RPMI8226 (cell line): ENCODE results near the gene OSM.

Source experiments
- DNase-seq: peaks from one replicate; pipeline ENCODE4 v3.0.0-alpha.2; 2015

Gene OSM

DNA sequence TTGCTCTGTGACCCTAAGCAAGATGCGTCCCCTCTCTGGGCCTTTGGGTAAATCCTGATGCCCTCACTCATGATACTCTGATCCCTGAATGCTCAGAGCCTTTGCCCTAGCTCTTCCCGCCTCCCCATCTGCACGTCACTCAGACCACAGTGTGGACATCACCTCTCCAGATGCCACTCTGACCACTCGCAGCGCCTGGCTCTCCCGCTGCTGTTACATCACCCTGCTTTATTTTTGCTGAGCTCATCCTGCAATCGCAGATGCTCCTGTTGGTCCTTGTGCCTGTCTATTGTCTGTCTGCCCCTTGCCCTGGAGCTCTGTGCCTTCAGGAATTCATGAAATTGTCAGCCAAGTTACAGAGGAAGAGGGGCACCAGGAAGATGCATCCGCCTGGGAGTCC is 5.5 kb downstream of the OSM start:
- DNase-seq = no peak

- no peak for DNase-seq
Observed at GRCh38 chr22:30260682-30261081, 6.0 kb downstream of the OSM start.

DNA sequence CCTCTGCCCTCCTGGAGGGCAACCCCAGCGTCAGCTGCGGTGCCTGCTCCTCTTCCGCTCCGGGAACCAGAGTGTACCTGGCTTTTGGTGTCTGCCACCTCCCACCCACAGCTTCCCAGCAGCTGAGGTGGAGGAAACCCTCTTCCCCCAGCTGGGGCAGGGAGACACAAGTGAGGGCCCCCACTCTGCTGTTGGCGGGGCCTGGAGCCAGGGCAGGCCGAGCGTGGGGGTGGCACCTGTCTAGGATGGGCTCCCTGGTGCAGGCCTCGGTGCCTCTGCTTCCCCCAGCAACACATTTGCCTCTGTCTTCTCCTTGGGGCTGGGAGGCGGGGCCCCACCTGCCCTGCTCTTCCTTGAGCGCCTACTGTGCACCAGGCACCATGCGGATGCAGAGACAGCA is 6.4 kb downstream of the OSM start:
- DNase-seq = no peak

DNA sequence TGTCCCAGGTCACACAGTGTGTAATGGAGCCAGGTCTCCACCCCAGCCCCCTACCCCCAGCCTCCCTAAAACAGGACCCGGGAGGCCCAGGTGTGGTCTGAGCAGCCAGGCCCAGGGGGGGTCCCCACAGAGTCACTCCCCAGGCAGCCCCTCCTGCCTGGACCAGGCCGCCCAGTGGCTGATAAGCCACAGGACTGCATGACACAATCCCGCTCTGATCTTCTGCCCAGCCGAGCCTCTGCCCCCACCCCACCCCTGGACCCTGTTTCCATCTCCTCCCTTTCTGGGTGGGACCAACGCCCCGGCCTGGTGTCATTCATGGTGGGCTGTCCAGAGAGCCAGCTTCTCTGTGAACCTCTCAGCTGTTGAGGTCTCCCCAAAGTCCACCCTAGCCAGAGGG is 12.3 kb downstream of the OSM start:
- DNase-seq = no peak

DNA sequence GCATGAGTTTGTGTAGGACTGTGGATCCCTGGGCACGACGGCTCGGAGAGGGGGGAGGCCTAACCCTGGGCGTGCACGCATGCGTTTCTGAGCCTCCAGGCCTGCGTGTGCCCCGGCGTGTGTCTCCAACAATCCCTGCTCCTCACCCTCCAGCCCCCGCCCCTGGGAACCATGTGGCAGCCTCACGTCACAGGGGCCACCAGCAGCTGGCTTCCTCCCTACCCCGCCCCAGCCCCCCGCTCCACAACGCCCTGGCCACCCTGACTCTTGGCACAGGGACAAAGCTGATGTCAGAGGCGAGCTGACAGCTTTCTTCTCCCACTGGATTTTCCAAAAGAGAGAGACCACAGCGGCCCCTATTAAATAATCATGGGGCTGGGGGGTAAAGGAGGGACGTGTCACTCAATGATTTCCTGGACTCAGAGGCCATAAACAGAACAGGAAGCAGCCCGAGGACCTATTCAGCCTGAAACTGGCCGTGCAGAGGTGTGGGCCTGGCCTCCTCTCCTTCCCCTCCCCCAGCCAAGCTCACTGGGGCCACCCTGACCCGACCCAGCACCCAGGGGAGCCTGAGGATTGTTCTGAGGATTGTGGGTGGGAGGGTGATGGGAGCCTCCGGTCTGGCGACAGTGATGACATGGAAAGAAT is 13.3 kb downstream of the OSM start:
- no peak for DNase-seq

DNA sequence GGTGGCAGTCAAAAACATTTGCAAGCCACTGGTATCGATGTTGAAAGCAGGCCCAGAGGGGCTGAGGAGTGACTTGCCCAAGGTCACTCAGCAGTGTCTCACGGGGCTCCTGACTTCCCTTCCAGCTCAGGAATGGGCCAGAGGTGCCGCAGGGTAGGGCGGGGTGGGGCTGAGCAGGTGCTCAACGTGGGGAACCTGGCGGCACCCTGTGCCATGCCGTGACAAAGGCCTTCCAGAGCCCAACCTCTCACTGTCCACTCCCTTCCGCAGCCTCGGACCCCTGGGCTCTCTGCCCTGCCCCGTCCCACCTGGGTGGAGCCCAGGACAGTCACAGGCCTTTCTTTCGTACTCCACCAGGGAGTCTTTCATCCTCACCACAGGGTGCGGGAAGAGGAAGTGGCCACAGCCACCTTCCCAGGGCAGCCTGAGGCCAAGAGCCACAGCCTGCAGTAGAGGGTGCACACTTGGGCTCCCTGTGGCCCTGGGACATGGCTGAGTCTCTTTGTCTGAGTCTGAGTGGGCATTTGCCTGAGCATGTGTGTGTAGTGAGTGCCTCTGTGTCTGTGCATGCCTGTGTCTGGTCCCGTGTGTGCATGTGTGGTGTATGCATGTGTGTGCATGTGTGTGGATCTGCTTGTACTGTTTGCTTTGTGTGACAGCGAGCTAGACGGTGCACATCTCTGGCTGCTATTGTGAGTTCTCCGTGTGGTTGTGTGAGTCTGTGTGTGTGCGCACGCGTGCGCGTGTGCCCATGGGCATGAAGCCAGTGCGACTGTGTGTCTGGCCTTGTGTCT is 14.0 kb downstream of the OSM start:
- no peak for DNase-seq

- DNase-seq = no peak
Observed at GRCh38 chr22:30251711-30252110, 14.9 kb downstream of the OSM start.

DNA sequence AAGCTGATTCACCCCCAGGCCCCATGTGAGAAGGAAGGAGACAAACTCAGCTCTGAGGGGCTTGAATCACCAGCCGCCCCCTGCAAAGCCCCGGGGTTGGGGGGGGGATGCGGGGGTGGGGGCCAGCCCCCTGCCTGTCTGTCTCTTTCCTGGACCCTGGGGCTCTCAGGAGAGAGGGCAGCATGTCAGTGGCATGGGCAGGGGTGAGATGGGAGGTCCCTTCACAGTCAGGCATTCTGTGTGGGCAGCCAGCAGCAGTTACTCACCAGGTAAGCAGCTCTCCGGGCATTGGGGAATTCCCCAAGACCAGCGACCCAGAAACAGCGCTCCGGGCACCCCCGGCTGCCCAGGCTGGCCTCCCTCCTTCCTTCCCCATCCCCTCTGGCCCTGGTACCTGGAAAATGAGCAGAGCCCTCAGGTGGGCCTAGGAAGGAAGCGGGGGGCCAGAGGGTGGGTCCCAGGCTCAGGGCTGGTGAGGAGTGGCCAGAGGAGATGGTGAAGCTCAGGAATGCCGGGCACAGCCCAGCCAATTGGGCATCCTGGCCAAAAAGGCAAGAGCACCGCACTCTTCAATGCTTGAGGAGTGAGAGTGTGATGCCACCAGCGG is 15.9 kb downstream of the OSM start:
- DNase-seq = no peak

- no peak for DNase-seq
Observed at GRCh38 chr22:30250039-30250565, 16.5 kb downstream of the OSM start.

GRCh38 chr22:30249049-30250038 is 17.3 kb downstream of the OSM start:
- no peak for DNase-seq

- DNase-seq = no peak
Observed at GRCh38 chr22:30248484-30248883, 18.2 kb downstream of the OSM start.

DNA sequence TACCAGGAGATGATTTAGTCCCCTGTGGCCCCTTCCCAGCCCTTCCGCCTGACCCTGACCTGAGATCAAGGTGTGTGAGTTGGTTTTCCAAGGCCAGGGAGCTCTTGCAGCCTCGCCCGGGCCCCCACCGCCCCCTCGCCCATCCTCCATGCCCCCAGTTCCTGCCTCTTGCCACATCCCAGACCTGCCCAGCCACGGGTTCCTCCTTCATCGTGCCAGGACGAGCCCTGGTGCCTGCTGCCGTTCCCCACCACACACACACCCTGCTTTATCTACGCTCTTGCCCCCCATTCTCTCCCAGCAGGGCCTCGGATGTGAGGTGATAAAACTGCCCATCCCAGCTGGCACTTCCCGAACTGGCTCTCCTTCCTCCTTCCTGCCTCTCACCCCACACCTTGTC is 18.7 kb downstream of the OSM start:
- DNase-seq = no peak

- DNase-seq = no peak
Observed at GRCh38 chr22:30247561-30247960, 19.1 kb downstream of the OSM start.

DNA sequence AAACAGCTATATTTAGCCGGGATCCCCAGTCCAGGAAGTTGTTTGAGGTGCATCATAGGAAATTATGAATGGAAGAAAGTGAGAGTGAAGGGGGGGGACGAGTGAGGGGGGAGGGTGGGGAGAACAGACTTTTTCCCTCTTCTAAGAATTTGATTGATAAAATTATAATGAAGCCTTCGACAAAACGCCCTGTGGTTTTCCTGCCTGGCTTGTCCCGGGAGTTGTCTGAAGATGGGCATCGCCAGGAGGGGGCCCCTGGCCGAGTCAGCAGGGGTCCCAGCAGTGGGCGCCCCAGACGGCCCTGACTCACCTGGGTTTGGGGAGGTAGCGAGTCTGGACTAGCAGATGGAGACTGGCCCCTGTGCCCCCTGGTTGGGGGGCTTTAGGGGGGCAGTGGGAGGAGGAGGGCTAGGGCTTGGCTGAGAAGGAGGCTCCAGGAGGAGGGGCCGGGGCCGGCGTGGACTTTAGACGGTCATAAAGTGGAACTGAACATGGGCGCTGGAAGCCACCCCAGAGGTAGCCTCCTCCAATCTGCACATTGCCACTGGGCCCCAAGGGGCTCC is 19.8 kb downstream of the OSM start:
- no peak for DNase-seq

GRCh38 chr22:30245985-30246813 is 20.5 kb downstream of the OSM start, which contains the start of gene LIF:
Gene LIF, minus strand, starts transcription at chr22:30246759. Its CDS starts 64 bp downstream, at chr22:30246695.
- DNase-seq = no peak

- no peak for DNase-seq
Observed at GRCh38 chr22:30245181-30245984, 21.3 kb downstream of the OSM start.

- DNase-seq = no peak
Observed at GRCh38 chr22:30244641-30245040, 22.0 kb downstream of the OSM start.

- no peak for DNase-seq
Observed at GRCh38 chr22:30244066-30244465, 22.6 kb downstream of the OSM start.

GRCh38 chr22:30243661-30244060 is 23.0 kb downstream of the OSM start:
- no peak for DNase-seq

DNA sequence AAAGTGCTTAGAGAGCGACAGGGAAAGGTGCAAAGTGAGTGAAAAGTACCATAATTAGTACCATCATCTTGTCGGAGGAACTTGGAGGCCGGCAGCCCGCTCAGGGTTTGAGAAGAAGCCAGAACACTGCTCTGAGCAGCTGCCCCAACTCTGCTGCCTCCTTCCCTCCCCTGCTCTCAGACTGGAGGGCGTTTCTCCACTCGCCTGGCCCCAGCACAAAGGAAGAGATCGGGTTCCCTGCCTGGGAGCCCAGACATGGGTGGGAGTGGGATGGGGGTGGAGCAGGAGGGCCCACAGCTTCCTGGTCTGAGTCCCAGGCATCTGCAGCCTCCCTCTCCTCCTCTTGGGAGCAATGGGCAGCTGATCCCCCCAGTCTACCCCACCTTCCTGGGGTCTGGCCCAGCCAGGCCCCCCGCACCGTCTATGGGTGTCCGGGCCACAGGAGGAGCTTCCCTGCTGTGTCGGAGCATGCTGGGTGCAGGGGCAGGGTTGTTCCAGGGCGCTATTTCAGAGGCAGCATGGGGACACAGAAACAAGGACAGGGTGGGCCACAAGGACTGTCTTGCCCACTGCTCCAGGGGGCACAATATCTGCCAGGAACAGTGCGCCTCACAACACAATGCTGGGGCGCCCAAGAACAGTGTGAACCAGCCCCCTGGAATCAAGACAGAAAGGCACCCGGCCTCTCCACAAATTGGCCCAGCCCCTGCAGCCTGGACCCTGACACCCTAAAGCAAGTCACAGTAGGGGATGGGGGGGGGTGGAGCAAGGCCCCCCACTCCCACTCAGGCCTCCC is 24.9 kb downstream of the OSM start:
- DNase-seq = no peak
